CD4-positive, alpha-beta T cell treated with Interleukin-17A for 4 hours (primary cell): ENCODE data around the gene MSLN.

Experiments used
- DNase-seq: peaks from one replicate; pipeline ENCODE4 v3.0.0-alpha.2; 2020; ENCODE audit warnings: mixed read lengths

The MSLN gene

GRCh38 chr16:723695-724094 is 36.8 kb upstream of the MSLN start:
- no peak for DNase-seq

GRCh38 chr16:724188-725040 is 36.1 kb upstream of the MSLN start:
- no peak for DNase-seq

- no peak for DNase-seq
Measured at GRCh38 chr16:725041-725376, 35.5 kb upstream of the MSLN start.

DNA sequence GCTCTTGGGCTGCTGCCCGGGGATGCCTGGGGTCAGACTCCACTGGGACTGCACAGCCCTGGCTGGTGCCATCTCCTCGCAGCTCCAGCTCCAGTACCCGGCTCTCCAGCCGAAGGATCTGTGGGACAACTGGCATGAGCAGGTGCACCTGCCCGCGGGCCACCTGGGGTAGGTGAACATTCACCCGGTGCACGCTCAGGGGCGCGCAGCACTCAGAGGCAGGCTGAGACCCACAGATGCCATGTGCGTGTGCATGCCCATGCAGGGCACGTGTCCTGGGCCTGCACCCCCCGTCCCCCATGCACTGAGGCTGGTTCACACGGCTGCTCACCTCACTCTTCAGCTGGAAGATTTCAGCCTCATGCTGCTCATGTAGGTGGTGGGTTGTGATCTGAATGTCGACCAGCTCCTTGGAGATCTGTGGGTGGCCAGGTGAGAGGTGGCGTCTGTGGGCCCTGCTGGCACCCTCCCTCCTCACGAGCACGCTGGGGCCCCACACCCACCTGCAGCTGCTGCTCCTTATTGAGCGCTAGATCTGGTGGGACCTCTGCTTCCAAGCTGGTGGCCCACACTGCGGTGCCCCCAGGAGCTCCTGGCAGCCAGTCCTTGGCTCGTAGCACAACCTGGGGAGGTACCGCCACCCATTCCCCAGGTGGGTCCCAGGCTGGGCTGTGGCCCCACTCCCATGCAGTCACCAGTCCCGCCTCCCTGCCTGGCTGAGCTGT is 34.9 kb upstream of the MSLN start:
- no peak for DNase-seq

DNA sequence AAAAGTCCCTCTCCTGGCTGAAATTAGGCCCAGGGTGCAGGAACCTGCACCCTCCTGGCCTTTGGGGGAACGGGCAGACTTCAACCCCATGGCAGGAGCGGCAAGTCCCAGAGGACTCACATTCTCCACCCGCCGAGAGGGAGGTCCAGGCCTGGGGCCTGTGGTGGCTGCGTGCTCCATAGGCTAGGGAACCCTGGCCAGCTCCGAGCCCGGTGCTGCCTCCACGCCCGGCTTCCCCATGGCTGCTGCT is 34.4 kb upstream of the MSLN start:
- DNase-seq, result no peak

GRCh38 chr16:726438-727290 is 33.9 kb upstream of the MSLN start, which contains the start of the genes CCDC78 and HAGHL:
Gene CCDC78, minus strand, starts transcription at chr16:726443. Its CDS starts 76 bp downstream, at chr16:726367.
Gene HAGHL, plus strand, starts transcription at chr16:727106. Its CDS starts 404 bp downstream, at chr16:727510.
- DNase-seq, result peak; percentile 83

DNA sequence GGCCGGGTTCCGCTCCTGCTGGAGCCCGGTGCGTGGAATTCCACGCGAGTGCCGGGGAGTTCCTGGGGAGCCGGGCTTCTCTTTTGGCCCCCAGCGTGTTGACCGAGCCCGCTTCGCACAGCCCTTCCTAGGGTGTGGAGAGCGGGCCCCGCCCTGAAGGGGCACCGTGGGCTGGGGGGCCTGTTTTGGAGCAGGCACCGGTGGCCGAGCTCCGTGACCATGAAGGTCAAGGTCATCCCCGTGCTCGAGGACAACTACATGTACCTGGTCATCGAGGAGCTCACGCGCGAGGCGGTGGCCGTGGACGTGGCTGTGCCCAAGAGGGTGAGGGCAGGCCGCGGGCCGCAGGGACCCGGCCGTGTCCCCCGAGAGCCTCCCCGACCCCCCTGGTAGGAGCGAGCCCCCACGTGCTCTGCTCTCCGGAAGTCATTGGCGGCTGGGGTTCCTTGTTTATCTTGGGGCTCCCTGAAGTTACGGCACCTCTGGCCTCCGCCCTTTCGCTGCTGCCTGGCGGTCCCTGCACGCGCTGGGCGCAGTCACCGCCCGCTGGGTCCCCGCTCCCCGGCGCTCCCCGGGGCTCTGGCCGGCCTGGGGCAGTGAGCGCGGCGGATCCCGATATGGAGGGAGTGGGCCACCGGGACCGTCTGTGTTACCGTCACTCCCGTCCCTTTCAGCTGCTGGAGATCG is 33.1 kb upstream of the MSLN start:
- DNase-seq, result peak; percentile 44

DNA sequence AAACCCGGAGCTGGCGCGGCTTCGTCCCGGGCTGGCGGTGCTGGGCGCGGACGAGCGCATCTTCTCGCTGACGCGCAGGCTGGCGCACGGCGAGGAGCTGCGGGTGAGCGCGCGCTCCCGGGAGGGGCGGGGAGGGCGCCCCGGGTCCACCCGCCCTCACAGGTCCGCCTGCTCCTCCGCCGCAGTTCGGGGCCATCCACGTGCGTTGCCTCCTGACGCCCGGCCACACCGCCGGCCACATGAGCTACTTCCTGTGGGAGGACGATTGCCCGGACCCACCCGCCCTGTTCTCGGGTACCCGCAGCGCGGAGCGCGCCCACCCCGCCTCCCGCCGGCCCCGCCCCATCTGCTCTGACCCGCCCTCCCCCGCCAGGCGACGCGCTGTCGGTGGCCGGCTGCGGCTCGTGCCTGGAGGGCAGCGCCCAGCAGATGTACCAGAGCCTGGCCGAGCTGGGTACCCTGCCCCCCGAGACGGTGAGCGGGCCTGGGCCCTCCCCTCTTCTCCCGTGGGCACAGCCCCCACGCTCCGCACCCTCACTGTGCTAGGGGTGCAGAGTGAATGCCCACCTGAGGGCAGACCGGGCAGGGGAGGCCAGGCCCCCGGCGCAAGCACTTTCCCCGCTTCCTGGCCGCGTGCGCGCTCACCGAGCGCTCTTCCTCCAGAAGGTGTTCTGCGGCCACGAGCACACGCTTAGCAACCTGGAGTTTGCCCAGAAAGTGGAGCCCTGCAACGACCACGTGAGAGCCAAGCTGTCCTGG is 32.2 kb upstream of the MSLN start:
- peak; percentile 65 for DNase-seq

GRCh38 chr16:728890-729744 is 31.4 kb upstream of the MSLN start:
- DNase-seq, result no peak

DNA sequence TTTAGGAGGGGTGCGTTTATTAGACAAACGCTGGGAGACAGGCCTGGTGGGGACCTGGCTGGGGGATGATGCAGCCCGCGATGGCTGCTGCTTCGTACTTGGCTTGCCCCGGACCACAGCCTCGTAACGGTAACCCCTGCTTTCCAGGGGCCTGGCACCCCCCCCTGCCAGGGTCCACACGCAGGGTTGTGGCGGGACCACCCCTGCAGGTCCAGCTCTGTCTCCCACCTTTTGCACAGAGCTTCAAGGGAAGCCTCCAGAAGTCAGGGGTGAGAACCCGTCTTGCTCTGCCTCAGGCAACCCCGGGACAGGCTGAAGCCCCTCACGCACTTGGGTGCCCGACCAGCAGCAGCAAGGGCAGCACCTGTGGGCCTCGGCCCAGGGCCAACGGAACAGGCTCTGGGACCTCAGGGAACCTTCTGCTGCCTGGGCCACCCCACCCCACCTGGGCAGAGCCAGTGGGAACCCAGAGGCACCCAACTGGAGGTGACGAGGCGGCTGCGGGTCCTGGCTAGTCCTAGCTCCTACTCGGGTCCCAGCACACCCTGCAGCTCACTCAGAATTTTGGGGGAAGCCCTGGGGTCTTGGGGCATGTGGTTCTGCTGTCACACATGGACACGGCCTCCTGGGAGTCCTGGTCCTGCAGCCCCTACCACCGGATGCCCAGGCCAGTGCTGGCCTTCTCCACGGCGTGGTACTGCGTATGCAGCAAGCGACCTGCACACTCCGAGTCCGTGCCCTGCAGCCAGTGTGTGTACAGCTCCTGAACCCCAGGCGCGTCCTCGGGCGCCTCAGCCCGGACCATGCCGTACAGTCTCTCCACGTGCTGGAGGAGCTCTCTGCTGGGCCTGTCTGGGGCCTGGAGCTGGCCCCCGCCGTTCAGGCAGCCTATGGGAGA is 30.5 kb upstream of the MSLN start:
- DNase-seq, result no peak

DNA sequence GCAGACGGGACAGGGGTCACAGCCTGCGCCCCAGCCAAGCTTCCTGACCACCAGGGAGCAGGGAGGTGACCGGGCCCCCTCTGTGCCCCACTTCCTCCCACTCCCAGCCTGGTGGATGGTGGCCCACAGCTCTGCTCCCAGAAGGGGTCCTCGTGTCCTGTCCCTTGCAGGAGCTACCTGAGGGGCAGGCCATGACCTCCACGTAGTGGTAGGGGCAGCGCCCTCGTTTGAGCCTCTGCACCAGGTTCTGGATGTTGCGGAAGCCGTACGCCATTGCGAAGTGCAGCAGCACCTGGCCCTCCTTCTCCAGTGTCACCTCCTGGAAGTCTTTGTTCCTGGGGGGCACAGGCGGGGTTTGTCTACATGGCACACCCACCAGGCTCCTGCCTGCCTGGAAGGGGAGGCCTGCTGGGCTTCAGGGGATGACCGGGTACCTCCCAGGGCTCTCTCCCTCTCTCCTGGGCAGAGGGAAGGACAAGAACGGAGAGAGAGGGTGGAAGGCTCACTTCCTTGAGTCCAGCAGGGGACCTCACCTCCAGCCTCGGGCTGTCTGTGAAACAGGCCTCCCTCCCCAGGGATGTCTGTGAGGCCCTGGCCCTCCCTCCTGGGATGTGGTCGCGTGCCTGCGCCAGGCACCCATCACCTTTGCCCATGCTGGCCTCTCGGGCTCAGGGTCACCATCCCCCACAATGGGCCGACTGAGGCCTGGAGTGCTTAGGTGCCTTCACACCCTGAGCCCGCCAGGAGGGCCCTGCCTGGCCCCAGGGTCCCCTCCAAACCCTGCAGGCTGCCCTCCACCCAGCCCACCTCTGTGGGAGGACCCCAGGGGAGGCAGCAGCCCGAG is 29.6 kb upstream of the MSLN start:
- no peak for DNase-seq

DNA sequence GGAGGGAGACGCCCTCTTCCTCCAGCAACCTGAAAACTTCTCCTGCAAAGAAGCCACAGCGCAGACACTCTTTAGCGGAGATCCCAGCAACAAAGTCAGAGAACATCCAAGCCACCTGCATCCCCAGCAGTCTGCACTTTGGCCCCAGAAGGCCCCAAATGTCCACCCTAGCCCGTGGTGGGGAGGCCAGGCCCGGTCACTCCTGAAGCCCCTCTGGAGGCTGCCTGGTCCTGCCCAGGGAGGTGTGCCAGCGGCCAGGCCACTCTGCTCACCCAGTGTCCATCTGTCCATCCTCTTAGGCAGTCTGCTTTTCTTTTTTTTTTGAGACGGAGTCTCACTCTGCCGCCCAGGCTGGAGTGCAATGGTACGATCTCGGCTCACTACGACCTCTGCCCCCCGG is 28.2 kb upstream of the MSLN start:
- no peak for DNase-seq

DNA sequence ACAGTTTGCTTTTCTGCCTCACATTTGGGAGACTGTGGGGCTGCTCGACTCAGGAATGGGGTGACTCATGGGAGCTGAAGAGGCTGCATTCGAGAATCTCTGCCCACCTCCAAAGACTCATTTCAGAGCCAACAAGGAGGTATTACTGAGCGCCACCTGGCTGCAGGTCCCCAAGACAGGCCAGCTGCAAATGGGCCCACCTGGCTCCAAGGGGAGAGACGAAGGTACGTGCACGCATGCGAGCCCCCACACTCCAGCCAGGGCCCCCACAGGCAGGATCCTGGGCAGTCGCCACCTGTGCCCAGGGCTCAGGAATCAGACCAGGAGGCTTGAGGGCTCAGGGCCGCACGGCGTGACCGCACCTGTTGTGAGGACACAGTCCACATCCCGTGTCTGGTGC is 27.6 kb upstream of the MSLN start:
- DNase-seq, result peak; percentile 28

DNA sequence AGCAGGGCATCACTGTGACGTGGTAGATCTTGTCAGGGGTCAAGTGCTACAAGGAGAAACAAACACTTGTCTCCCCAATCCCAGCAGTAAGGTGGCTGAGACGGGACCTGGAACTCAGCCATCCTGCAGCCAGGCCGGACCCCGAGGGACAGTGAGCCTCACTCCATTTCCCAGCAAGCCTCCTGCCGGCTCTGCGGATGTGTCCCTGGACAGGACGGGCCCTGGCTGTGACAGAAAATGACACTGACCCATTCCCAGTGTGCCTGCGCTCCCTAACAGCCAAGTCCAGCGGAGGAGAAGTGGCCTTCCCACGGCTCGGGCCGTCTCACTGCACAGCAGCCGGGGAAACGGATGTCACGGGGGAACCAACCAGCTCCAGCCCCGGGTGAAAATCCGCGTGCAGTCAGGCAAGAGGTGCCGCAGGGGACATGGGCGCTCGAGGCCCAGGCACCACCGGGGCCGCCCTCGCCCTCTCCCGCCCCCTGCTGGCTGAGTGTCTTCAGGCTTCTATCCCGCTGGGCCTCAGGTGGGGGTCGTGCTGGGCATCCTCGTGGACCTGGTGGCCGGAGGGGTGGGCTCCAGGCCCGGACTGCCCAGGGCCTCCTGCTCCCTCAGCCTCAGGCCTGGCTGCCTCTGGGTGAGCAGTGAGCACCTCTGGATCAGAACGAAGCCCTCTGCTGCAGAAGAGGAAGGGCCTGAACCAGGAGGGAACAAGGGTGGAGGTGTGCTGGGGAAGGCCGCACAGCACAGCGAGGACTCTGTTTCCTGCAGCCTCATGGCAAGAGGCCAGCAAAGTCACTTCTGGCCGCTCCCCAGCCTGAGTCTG is 26.9 kb upstream of the MSLN start:
- peak; percentile 67 for DNase-seq

DNA sequence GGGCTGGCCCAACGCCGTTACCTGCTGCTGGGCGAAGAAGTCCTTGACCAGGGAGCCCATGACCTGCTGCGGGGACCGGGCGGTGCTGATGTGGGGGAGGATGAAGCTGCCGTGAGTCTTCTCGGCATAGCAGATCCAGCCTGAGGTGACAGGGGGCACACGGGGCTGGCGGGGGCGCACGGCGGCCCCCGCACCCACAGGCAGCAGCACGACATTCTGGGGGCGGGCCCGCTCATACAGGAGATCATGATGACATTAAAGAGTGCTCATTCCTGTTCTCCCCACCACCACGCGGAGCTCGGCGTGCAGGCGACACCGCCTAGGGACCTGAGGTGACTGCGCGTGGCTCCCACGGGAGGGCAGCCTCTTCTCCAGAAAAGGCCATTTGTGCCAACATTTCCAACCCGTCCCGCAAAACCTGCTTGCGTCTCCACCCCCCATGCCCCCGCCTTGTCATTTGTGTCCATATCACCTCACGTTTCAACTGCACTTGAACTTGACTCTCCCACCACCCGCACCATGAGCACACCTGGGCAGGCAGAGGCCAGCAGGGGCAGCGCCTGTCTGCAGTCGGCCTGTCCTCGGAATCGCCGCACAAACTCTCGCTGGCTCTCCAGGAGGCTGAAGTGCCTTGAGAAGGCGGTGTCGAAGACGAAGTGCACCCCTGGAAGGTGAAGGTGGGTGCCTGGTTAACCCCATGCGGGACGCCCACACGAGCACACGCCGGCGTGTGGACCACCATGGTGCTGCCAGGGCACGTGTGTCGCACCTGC is 26.1 kb upstream of the MSLN start:
- no peak for DNase-seq

DNA sequence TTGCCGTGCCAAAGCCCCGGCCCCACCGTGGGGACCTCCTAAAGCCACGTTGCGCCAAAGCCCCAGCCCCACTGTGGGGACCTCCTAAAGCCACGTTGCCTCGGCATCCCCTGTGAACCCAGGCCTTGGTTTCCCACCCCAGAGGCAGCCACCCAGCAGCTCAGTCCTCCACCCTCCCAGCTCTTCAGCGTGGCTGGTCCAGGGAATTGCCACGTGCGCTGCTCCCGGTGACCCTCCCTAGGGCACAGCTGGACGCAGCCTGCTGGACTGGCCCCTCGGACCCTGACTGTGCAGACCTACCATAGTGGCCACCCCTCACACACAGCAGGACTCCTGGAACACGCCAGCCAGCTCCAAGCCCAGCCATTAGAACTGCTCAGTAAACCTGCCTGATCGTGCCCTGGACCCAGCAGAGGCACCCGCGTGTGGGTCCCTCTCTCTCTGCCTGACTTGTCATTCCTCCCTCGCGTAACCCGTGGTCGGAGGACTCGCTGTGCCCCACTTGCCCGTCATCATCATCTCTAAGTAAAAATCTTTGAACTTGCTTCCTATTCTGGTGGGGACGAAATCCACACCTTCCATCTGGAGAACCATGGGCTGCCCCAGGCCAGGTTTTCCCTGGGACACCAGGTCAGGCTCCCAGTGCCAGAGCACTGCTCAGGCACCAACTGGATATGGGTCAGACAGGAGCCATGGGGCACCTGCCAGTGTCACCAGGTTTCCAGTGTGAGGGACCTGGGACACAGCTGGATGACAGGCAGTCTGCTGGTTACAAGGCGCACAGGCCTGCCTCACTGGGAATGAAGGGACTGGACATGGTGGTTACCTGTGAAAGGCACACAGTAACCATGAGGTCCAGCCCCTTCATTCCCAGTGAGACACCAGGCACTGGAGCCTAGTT is 25.3 kb upstream of the MSLN start:
- DNase-seq, result no peak
